HEK293T (cell line): Measurements from ENCODE around the gene IL1R1.

Experiments used
- CTCF ChIA-PET: fragments of 350-600 bp; formaldehyde crosslinking; extraction: SDS; loops from one replicate; lab custom pipeline; 2021; ENCODE audit warnings: antibody characterized with exemption, inconsistent platforms; lab: Yijun Ruan, JAX
- POLR2A ChIA-PET: fragments of 350-600 bp; formaldehyde crosslinking; extraction: SDS; loops from one replicate; lab custom pipeline; 2020; ENCODE audit warnings: antibody characterized with exemption, inconsistent platforms; lab: Yijun Ruan, JAX
- DNase-seq: peaks from one replicate; pipeline ENCODE4 v3.0.0; 2012; ENCODE audit warnings: mixed read lengths; ENCODE audit errors: extremely low spot score
- ARNT ChIP-seq: fragments of 450-650 bp; IDR thresholded peaks from 2 replicates; pipeline ENCODE4 v1.6.1; 2017; ENCODE audit warnings: mild to moderate bottlenecking
- BHLHE40 ChIP-seq: fragments of 450-650 bp; IDR thresholded peaks from 2 replicates; pipeline ENCODE4 v1.6.1; 2016; ENCODE audit warnings: mild to moderate bottlenecking, moderate library complexity, borderline replicate concordance
- CTBP1 ChIP-seq: fragments of 450-650 bp; IDR thresholded peaks from 2 replicates; pipeline ENCODE4 v1.6.1; 2016; ENCODE audit warnings: borderline replicate concordance
- ELF4 ChIP-seq: fragments of 450-650 bp; IDR thresholded peaks from 2 replicates; pipeline ENCODE4 v1.6.1; 2017; ENCODE audit warnings: antibody characterized with exemption
- FOXA1 ChIP-seq: fragments of 450-650 bp; IDR thresholded peaks from 2 replicates; pipeline ENCODE4 v1.6.1; 2016; ENCODE audit warnings: mild to moderate bottlenecking
- FOXK2 ChIP-seq: fragments of 450-650 bp; IDR thresholded peaks from 2 replicates; pipeline ENCODE4 v1.6.1; 2016; ENCODE audit warnings: mild to moderate bottlenecking
- FOXM1 ChIP-seq: fragments of 450-650 bp; IDR thresholded peaks from 2 replicates; pipeline ENCODE4 v1.6.1; 2017; ENCODE audit warnings: mild to moderate bottlenecking, borderline replicate concordance
- HDGF ChIP-seq: fragments of 450-650 bp; IDR thresholded peaks from 2 replicates; pipeline ENCODE4 v1.6.1; 2017; ENCODE audit warnings: antibody characterized with exemption, borderline replicate concordance
- L3MBTL2 ChIP-seq: fragments of 450-650 bp; conservative IDR thresholded peaks from 2 replicates; pipeline ENCODE4 v1.6.1; 2016; ENCODE audit warnings: mild to moderate bottlenecking
- LEF1 ChIP-seq: fragments of 450-650 bp; IDR thresholded peaks from 2 replicates; pipeline ENCODE4 v1.6.1; 2017; ENCODE audit warnings: mild to moderate bottlenecking, borderline replicate concordance
- NFRKB ChIP-seq: fragments of 450-650 bp; IDR thresholded peaks from 2 replicates; pipeline ENCODE4 v1.6.1; 2016; ENCODE audit warnings: mild to moderate bottlenecking, moderate library complexity
- SP1 ChIP-seq: fragments of 450-650 bp; IDR thresholded peaks from 2 replicates; pipeline ENCODE4 v1.6.1; 2017
- SUZ12 ChIP-seq: fragments of 450-650 bp; IDR thresholded peaks from 2 replicates; pipeline ENCODE4 v1.6.1; 2016; ENCODE audit warnings: mild to moderate bottlenecking
- TARDBP ChIP-seq: fragments of 450-650 bp; IDR thresholded peaks from 2 replicates; pipeline ENCODE4 v1.6.1; 2016
- ZNF384 ChIP-seq: fragments of 450-650 bp; IDR thresholded peaks from 2 replicates; pipeline ENCODE4 v1.6.1; 2016
- TF ChIP-seq, protein P1 (sequence below): fragments of 450-650 bp; IDR thresholded peaks from 2 replicates; pipeline ENCODE4 v1.6.1; 2016

Gene IL1R1, protein sequence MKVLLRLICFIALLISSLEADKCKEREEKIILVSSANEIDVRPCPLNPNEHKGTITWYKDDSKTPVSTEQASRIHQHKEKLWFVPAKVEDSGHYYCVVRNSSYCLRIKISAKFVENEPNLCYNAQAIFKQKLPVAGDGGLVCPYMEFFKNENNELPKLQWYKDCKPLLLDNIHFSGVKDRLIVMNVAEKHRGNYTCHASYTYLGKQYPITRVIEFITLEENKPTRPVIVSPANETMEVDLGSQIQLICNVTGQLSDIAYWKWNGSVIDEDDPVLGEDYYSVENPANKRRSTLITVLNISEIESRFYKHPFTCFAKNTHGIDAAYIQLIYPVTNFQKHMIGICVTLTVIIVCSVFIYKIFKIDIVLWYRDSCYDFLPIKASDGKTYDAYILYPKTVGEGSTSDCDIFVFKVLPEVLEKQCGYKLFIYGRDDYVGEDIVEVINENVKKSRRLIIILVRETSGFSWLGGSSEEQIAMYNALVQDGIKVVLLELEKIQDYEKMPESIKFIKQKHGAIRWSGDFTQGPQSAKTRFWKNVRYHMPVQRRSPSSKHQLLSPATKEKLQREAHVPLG

DNA sequence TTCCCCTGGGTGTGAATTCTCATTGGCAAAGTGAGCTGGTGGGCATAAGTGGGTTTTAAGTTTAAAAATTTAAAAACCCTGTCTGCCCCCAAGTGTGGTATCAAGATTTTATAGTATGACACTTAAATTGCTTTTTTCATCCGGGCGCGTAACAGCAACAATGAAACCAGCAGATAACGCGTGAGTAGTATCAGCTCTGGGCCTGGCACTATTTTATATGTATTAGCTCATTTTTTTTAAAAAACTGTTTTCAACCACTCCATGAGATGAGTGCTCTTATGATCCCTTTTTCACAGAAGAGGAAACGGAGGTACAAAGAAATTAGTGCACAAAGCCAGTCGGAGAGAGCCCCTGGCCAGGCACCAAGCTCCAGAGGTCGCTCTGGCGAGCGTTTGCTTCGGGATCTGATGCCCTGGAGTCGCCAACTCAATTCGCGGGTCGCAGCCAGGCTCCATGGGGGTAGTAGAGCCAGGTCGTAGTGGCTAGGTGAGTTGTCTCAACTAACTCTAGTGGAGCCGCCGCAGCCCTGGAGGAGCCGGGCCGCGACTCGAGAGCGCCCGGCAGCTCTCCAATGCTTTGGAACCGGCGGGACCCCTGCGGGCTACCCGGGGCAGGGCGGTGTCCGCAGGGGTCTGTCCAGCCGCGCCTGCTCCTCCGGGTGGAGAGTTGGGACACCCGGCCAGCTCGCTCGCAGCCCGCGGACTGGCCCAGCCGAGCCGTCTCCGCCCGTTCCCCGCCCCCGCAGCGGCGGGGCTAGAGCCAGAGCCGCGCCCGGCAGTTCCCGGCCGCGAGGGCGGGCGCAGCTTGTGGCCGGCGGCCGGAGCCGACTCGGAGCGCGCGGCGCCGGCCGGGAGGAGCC lies at the start of gene IL1R1:
Gene IL1R1 (plus strand): TSS at position 777 of the 859 bp plus-strand sequence. CDS start 14,979 bp downstream, outside the sequence.
- peak; percentile 77 for DNase-seq
- no peak for TF ChIP-seq TARDBP
- TF ChIP-seq L3MBTL2 = no peak
- no peak for TF ChIP-seq FOXM1
- no peak for TF ChIP-seq SUZ12
- no peak for TF ChIP-seq ARNT
- no peak for TF ChIP-seq NFRKB
- no peak for TF ChIP-seq SP1
- ChIA-PET CTCF (interaction anchor here (0.6 to 2.5 kb wide), 6 partner anchors 9 to 258 kb away, joined by 3 to 7 read pairs (median 3); no protein-coding TSS in a partner anchor), POLR2A (interaction anchor here (1.0 kb wide), 1 partner anchor 34 kb away, joined by 3 read pairs; no protein-coding TSS in a partner anchor)

DNA sequence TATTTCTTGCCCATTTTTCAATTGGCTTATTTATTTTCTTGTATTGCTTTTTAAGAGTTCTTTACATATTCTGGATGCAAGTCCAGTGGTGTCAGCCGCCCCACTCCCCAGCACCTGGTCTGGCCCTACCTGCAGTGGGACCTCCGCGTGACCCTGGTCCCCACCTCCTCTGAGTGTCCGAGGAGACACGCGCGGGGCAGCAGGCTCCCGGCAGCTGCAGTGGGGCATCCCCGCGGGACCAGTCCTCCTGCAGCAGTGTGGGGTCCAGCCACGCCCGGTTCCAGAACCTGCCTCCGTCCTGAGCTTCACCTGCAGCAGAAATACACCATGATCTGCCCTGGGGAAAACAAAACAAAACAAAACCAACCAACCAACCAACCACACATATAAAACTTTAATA lies 48.9 kb upstream of the IL1R1 start:
- ChIA-PET POLR2A (no interaction called here), CTCF (no interaction called here)
- no peak for TF ChIP-seq ZNF384
- TF ChIP-seq HDGF = no peak
- no peak for TF ChIP-seq FOXA1
- TF ChIP-seq BHLHE40 = no peak
- no peak for TF ChIP-seq L3MBTL2
- TF ChIP-seq LEF1 = no peak
- TF ChIP-seq TARDBP = no peak
- no peak for TF ChIP-seq CTBP1
- no peak for TF ChIP-seq ARNT
- no peak for TF ChIP-seq NFRKB
- TF ChIP-seq SP1 = no peak
- no peak for DNase-seq

DNA sequence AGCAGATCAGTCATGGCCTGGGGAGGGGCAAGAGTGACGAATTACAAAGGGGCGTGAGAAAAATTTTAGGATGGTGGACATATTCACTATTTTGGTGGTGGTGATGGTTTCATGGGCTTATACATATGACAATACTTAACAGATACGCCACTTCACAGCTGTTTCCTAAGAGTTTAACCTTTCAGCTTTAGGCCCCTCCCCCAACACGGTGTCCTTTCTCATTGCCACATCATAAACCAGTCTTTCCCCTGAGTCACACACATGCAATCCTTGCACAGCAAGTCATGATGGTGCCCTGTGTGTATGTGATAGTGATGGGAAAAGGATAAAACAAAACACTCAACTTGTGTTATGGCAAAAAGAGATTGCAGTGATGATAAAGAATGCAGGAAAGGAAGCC lies 47.6 kb upstream of the IL1R1 start:
- TF ChIP-seq TARDBP (no peak), BHLHE40 (no peak), SUZ12 (no peak), FOXA1 (no peak), ZNF384 (no peak), ELF4 (no peak), CTBP1 (no peak), ARNT (no peak), FOXM1 (no peak), HDGF (no peak), SP1 (no peak)
- TF ChIP-seq, protein P1, sequence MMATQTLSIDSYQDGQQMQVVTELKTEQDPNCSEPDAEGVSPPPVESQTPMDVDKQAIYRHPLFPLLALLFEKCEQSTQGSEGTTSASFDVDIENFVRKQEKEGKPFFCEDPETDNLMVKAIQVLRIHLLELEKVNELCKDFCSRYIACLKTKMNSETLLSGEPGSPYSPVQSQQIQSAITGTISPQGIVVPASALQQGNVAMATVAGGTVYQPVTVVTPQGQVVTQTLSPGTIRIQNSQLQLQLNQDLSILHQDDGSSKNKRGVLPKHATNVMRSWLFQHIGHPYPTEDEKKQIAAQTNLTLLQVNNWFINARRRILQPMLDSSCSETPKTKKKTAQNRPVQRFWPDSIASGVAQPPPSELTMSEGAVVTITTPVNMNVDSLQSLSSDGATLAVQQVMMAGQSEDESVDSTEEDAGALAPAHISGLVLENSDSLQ = no peak
- POLR2A ChIA-PET = no interaction called here
- CTCF ChIA-PET = no interaction called here
- DNase-seq = no peak

DNA sequence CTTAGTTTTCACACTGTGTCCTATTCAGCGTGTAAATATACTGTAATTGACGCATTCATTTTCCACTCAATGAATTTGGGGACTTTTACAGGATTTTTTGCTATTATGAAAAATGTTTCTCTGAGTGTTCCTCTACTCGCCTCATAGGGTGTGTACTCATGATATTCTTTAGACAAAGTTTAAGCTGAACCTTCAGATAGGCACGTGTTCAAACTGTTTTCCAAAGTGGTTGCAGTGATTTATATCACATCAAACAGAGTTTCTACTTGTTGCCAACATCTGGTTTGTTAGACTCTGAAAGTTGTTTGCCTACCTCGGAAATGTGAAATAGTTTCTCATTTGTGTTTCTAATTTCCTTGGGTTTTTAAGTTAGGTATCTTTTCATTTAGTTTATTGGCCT lies 46.4 kb upstream of the IL1R1 start:
- ChIA-PET POLR2A (no interaction called here), CTCF (no interaction called here)
- no peak for TF ChIP-seq ELF4
- no peak for TF ChIP-seq FOXM1
- no peak for TF ChIP-seq LEF1
- TF ChIP-seq SP1 = no peak
- TF ChIP-seq TARDBP = no peak
- TF ChIP-seq BHLHE40 = no peak
- TF ChIP-seq HDGF = no peak
- TF ChIP-seq, protein P1 = no peak
- TF ChIP-seq FOXA1 = no peak
- TF ChIP-seq FOXK2 = no peak
- no peak for TF ChIP-seq CTBP1
- no peak for DNase-seq

DNA sequence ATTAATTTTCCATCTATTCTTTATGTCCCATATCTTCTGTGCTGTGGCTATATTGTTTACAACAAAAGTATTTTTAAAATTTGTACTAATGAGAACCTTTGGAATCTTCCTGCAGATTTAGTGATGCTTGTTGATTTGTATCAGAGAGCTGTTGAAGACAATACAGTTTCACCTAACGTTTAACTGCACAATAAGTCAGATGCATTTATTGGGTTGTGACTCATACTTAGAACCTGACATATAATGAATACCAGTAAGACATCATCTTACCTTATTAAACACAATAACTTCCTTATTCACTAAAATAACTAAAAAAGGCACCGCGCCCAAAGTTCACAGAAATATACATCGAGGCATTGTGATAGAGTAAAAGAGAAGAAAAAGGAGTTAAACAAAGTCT lies 43.8 kb upstream of the IL1R1 start:
- CTCF ChIA-PET = no interaction called here
- DNase-seq = no peak
- POLR2A ChIA-PET = no interaction called here
- TF ChIP-seq LEF1 (no peak), NFRKB (no peak), FOXA1 (no peak), SUZ12 (no peak), TARDBP (no peak), SP1 (no peak), FOXK2 (no peak)

DNA sequence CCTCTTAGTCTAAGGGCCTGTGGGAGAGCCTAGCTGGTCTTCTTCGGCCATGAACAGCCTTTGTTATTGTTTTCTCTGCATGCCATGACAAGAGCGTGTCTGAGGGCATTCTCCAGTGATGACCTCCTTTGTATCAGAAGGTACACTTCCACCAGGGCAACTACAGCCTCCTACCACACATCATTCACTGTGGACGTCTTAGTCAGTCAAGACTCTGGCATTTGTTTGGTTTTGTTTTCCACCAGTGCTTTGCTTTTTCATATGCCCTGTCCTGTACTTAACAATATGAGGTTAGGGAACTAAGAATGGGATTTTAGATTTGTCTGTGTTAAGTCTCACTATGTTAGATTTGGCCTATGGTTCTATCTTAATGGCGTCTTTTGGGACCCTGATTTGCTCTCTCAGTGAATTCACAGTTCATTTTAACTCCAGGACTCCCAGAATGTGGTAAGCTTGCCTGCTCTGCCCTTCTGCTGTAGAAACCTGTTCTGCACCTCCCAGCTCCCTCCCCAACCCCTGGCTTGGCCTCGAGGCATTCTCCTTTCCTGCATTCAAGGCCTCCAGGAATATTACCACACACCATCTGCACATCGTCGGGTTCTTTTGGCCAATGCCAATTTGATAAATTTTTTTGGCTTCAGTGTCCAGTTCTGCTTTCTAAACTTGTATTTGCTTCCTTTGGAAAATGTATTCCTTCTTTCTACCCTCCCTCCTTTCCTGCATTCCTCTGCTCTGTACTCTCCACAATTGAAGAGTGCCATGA lies 42.8 kb upstream of the IL1R1 start:
- CTCF ChIA-PET = interaction anchor here (0.7 kb wide), 1 partner anchor 17 kb away, joined by 5 read pairs; no protein-coding TSS in a partner anchor
- DNase-seq = no peak
- no peak for TF ChIP-seq FOXA1
- no peak for TF ChIP-seq CTBP1
- no peak for TF ChIP-seq TARDBP
- TF ChIP-seq FOXK2 = no peak
- no peak for TF ChIP-seq ZNF384
- no peak for TF ChIP-seq BHLHE40
- no peak for TF ChIP-seq L3MBTL2
- POLR2A ChIA-PET = no interaction called here
